ENCODE data around the gene GAB4.

DNA sequence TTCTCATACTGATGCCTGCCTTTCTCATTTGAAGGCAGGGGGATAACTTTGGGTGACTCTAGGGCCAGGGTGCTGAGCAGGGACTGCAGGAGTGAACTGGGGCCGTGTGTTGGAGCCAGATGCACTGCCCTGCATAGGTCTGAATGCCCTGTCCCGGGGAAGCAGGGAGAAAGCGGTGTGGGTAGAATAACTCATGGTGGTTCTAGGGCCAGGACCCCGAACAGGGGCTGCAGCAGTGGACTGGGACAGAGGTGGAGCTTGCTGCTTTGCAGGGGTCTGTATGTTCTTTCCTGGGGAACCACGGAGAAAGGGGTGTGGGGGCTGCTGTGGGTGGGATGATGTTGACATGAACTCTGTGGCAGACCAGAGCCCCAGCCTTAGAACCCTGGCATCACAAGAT is 52.9 kb downstream of the GAB4 start:
- no peak for TF ChIP-seq CTCF (conservative IDR thresholded peaks at IDR 0.05; ENCODE audit: low read length)
- TF ChIP-seq EZH2phosphoT487 (IDR thresholded peaks at IDR 0.05; ENCODE audit: borderline replicate concordance): no peak
